ENCODE results near the gene SLC25A22. TPM values are rescaled to one million over a fixed set of nuclear protein-coding genes. Genes with fewer than 3 reads are reported as not detected.

The SLC25A22 gene
- total and polyA plus RNA-seq, 8 donors: 12.5 to 29.4 (median 17.0) TPM

GRCh38 chr11:833849-834311 lies 35.8 kb upstream of the SLC25A22 start:
- H3K27ac ChIP-seq: peak overlapping the region; percentile 83 to 89
- ATAC-seq: no peak
- DNase-seq: no peak
- intact Hi-C loops (cut with DNase I): no loop called here
- H3K4me1 ChIP-seq: peaks cover 38 to 84% of the 10 kb centered on the region in 2 donors
- H3K9me3 ChIP-seq: no peaks in the 10 kb centered on the region
- no peak for TF ChIP-seq CTCF (IDR thresholded peaks at IDR 0.05)
- peak overlapping the region; percentile 71 to 86 for H3K4me3 ChIP-seq
- H3K27me3 ChIP-seq: peaks cover 7 to 28% of the 10 kb centered on the region in 2 donors
- H3K36me3 ChIP-seq: peaks cover 0 to 32% of the 10 kb centered on the region in 2 donors

- H3K27me3 ChIP-seq: peaks cover 7 to 34% of the 10 kb centered on the region in 2 donors
- ATAC-seq (peak; percentile 1), DNase-seq (peak in 1 of 4 donors; percentile 89)
- H3K27ac ChIP-seq: peak overlapping the region; percentile 83 to 89
- H3K9me3 ChIP-seq: no peaks in the 10 kb centered on the region
- no peak for TF ChIP-seq CTCF (IDR thresholded peaks at IDR 0.05)
- peak overlapping the region; percentile 71 to 86 for H3K4me3 ChIP-seq
- intact Hi-C loops (cut with DNase I): no loop called here
- peaks cover 43 to 90% of the 10 kb centered on the region in 2 donors for H3K4me1 ChIP-seq
- H3K36me3 ChIP-seq: peaks cover 0 to 26% of the 10 kb centered on the region in 2 donors
These were observed 35.2 kb upstream of the SLC25A22 start for GRCh38 chr11:833114-833791.

DNA sequence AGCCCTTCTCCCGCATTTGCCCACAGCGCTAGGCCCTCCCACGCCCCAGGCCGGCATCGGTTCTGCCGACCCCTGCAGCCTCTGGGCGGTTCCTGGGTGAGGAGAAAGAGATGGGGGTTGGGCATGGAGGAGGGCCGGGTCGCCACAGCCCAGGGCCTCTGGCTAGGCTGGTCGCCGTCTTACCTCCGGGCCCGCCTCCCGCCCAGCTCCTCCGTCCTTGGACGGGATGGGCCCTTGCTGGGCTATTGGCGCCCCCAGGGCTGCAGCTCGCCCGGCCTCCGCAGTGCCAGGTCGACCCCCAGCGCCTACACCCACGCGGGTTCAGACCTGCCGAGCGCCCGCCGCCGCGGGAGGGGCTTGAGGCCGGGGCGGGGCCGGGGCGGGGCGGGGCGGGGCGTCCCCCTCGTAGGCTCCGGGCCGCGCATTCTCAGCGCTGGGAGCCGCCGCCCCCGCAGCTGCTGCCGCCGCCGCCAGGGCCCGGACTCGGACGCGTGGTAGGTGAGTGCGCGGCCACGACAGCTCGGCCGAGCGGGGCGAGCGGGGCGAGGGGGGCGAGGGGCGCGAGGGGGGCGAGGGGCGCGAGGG lies 34.5 kb upstream of the SLC25A22 start, which contains the start of gene CD151:
TSS of gene CD151 (plus strand) at position 424 of the 585 bp plus-strand sequence. CDS start 3,118 bp downstream, outside the sequence.
- ATAC-seq: peak; percentile 29
- peak within 1 kb of the TSS; percentile 71 to 86 for H3K4me3 ChIP-seq

DNA sequence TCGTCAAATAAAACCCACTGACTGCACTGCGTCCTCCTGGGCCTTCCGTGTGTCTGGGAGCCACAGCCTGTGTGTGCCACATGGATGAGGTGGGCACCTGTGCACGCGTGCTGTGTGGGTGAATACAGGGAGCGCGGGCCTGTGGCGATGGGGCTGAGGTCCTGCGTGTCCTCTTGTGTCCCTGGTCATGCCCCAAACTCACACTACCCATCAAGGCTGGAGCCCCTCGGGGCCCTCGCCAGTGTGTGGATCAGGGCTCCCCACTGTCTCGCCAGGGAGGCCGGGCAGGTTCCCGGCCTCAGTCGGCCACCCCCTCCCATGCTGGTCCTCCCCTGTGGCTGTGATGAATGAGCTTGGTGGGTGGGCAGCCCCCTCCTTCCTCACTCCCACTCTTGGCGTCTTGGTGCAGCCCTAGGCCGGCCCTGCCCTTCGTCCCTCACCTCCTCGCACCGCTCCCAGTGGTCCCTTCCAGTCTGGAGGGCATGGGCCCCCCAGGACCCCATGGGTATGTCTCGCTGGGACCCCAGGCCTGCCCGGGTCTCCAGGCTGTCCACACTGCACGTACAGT lies 34.0 kb upstream of the SLC25A22 start:
- Histone ChIP-seq H3K9me3 (no peaks in the 10 kb centered on the region), H3K4me1 (peaks cover 51 to 93% of the 10 kb centered on the region in 2 donors), H3K27ac (peak overlapping the region; percentile 63 to 83), H3K36me3 (peaks cover 0 to 14% of the 10 kb centered on the region in 2 donors), H3K27me3 (peaks cover 7 to 41% of the 10 kb centered on the region in 2 donors), H3K4me3 (peak overlapping the region; percentile 39 to 86)
- ATAC-seq (no peak), DNase-seq (no peak)
- no peak for TF ChIP-seq CTCF (IDR thresholded peaks at IDR 0.05)
- intact Hi-C loops (cut with DNase I): no loop called here

More for the DNA sequence above, 34.5 kb upstream of the SLC25A22 start, which contains the start of gene CD151:
- Histone ChIP-seq H3K27ac (peak within 1 kb of the TSS; percentile 83 to 89), H3K9me3 (no peaks in the 10 kb centered on the region), H3K36me3 (peaks cover 0 to 19% of the 10 kb centered on the region in 2 donors), H3K27me3 (peaks cover 7 to 36% of the 10 kb centered on the region in 2 donors), H3K4me1 (peaks cover 46 to 93% of the 10 kb centered on the region in 2 donors)
- intact Hi-C loops (cut with DNase I): no loop called here
- no peak for TF ChIP-seq CTCF (IDR thresholded peaks at IDR 0.05)
- peak in 1 of 4 donors; percentile 89 for DNase-seq
